GM21717 (cell line): ENCODE measurements around the gene ULK4.

ENCODE experiments used
- ATAC-seq: cut with Tn5 transposase; IDR thresholded peaks from one replicate; pipeline ENCODE4 v1.9.1; 2021; ENCODE audit warnings: mild to moderate bottlenecking, moderate library complexity; ENCODE audit not compliant: unreplicated experiment

The ULK4 gene

DNA sequence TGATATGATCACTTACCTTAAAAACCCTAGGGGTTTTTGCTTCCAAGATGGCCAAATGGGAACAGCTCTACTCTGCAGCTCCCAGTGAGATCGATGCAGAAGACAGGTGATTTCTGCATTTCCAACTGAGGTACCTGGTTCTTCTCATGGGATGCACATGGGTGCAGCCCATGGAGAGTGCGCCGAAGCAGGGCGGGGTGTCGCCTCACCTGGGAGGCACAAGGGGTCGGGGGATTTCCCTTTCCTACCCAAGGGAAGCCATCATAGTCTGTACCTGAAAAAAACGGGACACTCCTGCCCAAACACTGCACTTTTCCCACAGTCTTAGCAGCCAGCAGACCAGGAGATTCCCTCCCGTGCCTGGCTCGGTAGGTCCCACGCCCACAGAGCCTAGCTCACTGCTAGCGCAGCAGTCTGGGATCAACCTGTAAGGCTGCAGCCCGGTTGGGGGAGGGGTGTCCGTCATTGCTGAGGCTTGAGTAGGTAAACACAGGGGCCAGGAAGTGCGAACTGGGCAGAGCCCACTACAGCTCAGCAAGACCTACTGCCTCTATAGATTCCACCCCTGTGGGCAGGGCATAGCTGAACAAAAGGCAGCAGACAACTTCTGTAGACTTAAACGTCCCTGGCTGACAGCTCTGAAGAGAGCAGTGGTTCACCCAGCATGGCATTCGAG is 684.0 kb downstream of the ULK4 start:
- ATAC-seq = no peak

DNA sequence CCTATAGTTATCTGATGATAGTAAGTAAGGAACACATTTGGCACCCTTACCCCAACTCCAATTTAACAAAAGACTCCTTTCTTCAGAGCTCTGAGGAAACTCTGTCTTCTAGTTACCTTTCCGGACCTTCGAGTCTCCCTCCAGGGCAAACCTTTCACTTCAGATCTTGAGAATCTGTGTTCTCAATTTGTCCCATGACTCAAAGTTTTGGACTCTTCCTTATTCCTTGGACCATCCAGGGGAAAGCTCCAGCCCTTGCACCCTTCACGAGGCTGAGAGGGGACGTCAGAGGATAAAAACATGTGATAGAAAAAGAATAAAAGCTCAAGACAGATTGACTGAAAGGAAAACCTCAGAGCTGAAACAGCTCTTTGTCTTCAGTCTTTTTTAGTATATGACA is 685.7 kb downstream of the ULK4 start:
- no peak for ATAC-seq

DNA sequence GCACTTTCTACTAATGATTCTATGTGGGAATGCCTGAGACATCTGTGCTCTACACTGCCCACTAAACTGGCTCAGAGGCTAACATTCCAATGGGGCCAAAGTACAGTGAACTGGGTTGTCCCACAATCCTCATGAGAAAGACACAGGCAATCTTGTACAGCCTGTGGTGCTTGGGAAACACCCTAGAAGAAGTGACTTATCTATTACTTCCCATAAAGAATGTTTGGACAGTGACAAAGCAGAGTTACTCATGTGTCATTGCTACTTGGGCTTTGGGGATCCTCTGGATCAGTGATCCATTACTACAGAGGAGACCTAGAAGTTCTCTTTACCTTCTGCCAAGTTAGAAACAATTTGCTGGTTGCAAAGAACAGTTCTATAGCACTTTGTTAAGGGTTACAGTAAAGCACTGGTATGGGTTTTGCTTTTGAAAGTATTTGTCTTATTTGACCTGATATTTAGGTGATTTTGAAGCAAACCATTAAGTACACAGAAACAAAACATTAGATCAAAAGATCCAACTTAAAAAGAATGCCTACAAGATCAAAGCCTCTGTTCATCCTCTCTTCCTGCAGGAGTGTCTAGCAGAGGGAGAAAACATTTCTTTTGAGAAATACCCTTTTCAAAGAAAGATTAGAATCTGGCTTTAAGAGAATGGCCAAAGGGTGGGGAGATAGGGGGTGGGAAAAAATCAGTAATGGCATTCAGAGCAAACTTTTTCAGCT is 686.8 kb downstream of the ULK4 start:
- no peak for ATAC-seq

DNA sequence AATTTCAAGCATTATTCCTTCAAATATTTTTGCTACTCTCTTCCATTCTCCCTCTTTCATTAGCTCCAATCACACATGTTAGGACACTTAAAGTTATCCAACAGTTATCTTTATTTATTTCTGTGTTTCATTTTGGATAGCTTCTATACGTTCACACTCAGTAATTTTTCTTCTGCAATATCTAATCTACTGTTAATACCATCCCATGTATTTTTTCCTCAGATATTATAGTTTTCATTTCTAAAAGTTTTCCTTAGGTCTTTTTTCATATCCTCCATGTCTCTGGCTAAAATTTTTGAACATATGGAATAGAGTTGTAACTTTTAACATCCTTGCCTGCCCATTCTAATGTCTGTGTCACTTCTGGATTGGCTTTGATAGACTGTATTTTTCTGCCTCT is 689.2 kb downstream of the ULK4 start:
- no peak for ATAC-seq

DNA sequence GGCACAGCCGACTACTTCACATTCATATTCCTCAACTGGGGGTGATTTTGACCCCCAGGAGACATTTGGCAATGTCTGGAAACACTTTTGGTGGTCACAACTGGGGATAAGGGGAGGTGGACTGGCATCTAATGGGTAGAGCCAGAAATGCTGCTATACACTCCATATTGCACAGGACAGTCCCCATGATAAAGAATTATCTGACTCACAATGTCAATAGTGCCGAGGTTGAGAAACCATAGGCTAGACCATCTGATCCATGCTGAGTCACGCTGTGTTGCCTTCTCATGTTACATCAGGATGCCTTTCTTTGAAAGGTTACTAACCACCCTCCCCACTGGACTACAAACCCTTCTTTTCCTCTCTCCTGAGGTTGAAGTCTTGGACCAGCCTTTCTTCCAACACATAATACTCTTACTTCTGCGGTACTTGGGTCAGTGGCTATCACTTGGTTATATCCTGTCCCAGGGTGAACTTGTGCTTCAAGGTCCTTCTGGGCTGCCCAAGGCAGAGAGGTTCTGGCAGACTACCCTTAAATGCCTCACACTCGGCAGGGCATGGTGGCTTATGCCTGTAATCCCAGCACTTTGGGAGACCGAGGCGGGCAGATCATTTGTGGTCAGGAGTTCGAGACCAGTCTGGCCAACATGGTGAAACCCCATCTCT is 693.8 kb downstream of the ULK4 start:
- no peak for ATAC-seq

DNA sequence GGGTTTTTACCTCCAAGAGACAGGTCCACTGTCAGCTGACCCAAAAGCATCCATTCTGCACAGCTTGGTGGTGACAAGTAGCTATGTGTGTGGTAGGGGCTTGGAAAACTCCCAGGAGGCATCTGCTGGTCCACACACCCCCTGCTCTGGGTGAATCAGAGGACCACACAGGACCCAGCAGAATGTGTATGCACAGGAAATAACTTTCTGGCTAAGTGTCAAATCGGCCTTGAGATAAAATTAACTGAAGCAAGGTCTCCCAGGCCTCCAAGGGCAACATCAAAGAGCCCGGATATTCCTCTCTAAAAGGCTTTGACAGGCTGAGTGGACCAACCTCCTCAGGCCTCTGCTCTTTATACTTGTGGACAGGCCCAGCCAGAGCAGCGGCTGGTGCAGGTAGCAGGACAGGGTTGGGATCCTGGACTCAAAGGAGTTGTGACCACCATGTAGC is 696.1 kb downstream of the ULK4 start:
- ATAC-seq = no peak

DNA sequence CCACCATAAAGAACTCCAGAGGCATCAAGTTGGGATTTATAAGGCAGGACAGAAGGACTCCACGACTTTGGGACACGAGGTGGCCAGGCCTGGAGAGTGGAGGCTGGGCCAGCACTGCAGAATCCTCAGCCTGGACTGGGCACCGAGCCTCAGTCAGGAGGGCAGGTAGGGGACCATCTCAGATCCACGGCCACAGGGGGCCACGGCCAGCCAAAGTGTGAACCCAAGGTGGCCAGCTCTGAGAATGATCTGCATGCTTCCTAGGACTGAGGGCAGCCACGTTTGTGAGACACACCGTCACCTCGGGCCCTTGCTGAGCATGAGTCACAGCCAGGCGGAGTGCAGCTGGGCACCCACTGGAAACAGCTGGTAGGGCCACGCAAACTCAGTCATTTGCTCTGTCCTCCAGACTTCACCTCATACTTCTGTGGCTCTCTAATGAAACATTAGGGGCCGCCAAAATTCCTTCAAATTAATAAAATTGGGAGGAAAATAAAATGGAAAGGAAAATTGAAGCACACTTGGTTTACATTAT is 696.8 kb downstream of the ULK4 start:
- no peak for ATAC-seq

DNA sequence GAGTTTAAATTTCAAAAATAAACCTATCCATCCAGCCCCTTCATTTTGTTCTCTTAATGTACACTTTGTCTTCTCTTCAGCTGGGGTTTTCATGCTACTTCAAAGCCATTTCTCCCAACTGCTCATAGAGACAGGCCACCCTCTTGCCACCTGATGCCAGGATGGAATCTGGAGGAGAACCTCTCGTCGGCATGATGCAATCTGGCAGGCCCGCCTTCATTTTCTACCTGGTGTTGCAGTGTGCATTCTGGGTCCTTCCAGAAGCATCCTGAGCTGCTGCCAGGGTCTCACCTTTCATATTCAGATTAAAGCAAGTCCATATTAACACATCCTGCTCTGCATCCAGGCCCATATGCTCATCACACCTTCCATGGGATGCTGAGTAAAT is 701.8 kb downstream of the ULK4 start:
- ATAC-seq = no peak

DNA sequence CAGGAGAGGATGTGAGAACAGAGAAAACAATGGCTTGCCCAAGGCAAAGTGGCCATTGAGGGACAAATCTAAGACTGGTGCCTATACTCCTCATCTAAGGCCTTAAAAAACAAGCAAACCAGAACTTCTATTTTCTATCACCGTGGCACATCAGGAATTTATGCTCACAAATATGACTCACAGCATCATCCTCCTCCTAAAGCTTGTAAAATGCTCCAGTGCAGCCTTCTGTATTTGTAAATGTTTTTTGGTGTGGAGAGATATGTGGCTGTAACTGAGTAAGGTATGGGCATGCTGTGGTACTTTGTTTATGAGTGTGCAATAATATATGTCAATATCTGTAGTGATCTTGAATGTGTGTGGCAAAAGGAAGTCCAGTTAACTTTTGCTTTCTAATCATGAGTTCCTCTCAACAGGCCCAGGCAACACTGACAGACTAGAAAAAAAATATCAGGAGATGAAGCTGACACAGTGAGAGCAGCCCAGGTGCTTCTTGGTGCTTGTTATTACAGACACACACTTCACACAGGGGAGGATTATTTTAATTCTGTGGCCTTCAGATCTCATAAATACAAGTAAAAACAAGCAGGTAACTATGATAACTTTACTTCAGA is 702.3 kb downstream of the ULK4 start:
- ATAC-seq = no peak

DNA sequence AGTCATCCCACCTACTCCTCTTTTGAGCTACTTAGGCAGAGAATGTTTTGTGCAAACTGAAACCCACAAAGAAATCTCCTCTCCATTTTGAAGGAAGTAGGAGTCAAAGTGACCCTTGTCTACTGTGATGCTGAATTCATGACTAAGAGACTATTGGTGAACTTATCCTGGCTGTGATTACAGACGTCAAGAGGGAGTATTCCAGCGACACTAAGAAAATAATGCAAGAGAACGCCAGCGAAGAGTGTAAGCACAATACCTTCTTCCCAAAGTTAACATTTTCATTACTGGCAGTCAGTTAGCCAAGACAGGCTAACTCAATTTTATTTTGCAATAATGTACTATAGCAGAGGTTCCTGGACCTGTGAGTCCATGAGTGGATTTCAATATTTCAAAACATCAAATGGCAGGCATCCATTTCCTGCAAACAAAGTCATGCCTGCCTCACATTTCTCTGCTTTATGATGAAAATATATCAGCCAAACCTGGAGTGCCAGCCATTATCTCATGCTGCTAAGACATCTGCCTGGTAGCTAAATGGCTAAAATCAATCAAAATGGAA is 703.6 kb downstream of the ULK4 start:
- no peak for ATAC-seq

DNA sequence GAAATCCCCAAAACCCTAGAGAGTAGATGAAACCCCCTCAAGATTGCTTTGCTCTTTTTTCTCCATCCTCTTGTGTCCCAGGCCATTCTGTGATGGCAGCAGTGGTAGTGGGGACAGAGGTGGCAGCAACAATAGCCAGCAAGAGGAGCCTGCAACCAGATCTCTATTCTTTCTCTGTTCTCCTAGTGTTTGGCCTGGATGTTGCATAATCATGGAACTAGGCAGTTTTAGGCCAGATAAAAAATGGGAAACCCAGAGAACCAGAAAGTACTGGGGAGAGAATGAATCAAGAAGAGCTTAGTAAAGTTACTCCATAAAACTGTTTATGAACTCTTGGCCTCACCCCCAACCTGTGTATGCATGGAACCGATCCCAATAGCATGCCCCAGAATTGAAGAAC is 710.3 kb downstream of the ULK4 start:
- ATAC-seq = no peak

DNA sequence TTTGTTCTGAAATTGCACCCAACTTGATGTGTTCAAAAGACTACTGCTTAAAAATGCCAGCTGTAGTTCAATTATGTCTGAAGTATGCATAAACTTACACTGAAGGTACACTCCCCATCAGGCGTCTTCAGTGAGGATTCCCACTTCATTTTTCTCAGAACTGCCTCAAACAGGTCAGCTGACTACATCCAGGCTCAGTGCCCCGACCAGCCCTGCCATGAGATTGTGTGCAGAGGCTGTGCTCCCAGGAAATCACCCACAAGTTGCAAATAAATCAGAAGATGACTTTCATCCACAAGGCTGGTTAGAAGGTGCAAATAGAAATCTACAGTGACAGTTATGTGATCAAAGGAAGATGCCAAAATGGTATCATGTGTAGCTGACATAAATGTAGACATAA is 711.1 kb downstream of the ULK4 start:
- no peak for ATAC-seq

DNA sequence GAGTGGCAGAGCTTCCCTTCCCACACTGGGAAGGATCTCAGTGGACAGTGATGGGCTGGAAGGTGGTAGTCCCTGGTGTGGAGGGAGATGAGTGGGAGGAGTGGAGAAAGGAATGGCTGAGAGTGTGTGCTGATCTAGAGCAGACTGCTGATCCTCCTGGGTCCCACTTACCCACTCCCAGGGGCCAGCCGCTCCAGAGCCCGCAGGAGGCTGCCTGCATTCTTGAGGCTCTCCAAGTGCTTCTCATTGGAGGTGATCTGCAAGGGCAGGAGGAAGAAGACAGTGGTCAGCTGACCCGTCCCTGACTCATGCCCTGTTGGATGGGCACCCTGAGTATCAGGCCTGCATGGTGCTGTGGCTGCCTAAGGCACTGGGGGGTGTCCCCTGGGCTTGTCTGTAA is 712.6 kb downstream of the ULK4 start:
- ATAC-seq = no peak

DNA sequence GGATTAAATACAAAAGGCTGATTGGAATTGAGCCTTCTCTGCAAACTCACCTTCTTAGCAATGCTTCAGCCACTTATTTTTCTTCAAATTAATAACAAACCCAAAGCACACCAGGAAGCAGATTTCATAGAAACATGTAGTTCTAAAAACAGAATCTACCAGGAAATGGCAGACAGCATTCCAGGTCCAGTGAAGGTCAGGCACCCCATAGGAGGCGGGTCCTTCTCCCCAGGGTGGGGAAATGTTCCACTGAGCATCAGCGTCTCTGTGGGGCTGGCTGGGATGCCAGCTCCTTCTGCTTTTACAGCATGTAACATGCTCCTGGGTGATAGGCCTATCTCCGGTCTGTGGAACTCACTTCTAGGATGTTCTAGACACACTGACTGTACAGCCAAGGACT is 713.4 kb downstream of the ULK4 start:
- no peak for ATAC-seq

DNA sequence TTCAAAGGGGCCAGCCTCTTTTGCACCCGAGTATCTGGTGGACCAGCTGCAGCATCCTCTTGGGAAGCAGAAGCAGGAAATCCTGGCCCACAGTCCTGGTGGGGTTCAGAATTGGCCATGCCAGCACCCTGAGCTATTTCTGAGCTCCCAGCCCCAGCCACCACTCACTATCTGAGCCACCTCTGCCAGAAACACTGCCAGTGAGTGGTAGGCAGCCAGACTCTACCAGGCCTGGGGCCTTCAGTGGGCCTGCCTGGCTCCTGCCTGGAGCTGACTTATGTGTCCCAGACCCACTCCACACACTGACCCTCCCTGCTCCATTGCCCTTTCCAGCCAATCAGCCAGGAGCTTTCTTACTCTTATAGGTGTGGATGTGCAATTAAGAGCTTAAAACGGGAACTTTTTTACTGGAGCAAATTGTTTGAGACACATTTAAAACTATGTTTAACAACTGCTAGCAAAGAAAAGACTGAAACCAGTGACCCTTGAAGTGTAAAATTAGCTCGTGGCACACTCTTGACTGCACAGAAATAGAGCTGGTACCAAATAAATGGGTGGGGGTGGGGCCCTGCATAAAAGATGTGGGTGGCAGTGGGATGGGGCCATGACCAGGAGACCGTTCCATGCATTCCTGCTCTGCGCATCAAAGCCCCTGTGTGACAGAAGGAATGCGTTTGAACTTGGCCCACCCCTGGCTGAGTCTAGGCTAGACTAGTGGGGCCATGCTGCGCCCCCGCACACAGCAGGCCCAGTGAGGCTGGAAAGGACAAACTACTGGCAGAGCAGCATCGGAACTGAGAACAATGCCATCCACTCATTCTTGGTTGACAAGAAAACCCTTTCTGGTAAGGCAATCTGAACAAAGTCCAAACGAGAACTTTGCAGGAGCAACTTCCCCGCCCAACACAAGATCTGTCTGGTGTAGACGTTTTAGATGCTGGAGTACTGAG is 714.6 kb downstream of the ULK4 start:
- ATAC-seq = no peak

DNA sequence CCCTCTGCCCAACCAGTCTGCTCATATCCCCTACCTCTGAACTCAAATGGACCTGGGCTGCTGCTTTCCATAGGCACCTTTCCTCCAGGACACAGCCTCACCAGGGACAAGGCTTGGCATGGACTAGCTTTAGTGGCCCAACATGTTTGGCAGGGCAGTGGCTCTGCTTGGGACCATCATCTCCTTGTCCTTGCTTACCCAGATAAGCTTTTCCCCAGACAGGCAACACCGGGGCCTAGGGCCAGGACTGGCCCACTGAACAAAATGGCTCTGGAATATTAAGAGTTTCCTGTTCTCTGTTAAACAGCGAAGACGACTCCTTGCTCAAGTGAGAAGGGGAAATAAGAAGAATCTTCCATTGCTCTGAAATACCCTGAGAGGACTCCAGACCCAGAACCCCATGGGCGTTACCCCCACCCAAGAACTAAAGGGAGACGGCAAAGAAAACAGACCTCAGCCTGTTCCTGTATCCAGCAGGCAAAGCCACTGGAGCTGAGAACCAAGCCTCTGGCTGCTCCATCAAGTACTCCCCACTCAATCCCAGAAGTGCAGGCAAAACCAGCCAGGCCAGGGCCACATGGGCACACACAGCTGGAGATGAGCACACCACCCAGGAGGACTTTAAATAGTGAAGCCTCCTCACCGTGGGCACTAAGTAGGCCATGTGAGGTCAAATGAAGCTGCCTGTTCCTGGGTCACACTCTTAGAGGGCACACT is 717.1 kb downstream of the ULK4 start:
- ATAC-seq = no peak

DNA sequence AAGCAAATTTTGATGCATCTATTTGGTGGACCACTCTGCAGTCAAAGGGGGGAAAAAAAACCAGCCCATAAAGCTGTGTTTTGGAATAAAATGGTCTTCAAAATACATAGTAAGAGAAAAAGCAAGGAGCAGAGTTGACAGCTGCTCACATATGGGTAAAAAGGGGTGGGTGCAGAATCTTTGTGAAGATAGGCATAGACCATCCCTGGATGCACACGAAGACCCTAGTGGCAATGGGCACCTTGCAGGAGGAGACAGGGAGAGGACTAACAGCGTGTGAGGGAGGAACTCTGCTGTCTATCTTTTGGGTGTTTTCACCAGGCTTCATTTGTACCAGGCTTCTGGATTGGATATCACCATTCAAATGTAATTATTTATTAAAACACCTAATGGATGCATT is 718.7 kb downstream of the ULK4 start:
- no peak for ATAC-seq

DNA sequence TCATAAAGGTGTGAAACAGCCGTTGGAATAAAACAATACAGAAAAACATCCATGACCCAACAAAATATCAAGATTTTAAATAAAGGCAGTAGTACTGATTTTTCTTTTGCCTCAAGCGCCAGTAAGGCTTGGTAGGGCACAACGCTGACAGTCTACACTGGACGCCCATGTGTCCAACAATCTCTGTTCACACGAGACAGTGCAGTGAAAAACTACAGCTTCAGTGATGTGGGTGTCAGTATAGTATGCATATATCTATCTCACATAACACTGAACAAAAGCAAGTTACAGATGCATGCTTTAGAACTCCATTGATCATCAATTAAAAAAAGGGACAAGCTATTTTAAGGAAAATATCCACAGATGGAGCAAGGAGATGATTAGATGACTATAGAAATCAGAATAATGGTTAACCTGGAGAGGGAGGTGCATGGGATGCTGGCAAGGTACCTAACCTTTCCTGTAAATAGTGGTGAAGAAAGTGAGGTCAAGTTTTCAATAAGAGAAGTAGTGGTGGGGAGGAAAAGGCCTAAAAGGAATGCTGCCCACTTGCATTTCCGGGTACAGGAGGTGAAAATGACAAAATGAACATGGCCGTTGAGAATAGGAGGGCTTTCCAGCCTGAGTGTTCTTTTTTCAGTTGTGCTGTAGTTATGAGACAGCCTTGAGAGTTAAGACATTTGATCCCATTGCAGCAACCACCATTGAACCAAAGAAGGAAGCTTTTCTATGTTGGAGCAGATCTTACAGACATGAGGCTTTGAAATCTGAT is 719.9 kb downstream of the ULK4 start:
- no peak for ATAC-seq

DNA sequence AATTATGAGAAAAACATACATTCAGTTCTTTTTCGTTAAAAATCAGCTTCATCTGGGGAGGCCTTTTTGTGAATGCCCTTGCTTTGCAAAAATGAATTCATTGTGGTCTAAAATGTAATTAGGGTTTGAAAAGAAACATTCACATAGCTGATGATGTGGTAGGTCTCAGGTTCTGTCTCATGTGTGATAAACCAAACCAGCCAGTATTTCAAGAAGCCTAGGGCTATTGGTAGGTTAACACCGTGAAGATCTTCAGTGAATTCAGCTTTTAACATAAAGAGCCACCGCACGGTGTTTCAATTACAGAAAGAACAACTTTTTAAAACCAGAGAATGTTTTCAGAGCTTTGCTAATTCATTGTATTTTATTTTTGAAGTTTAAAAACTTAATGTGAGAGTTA is 720.7 kb downstream of the ULK4 start:
- no peak for ATAC-seq
